Activated T-helper 1 cell treated with Interleukin-2 at 50 U/mL for 16 hours (primary cell): ENCODE results near the gene HSPA9.
"Not testable (repeated sequence)": the region's sequence is repeated elsewhere in the genome, so short reads cannot be mapped to it uniquely, and the experiment has no call there.

Experiments used
- DNase-seq: peaks from one replicate; pipeline ENCODE4 v3.0.0-alpha.2; 2020; ENCODE audit warnings: low read depth

HSPA9 gene

DNA sequence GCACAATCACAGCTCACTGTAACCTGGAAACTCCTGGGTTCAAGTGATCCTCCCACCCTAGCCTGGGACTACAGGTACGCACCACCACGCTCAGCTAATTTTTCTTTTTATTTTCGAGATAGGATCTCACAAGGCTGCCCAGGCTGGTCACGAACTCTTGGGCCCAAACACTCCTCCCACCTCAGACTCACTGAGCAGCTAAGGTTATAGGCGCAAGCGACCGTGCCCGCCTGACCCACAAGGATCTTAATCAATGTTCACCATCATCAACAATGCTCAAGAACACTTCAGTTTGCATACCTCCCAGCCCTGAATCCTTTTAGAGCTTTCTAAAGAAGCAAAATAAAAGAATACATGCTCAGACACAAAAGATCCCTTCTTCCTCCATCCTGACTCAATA, 45.4 kb downstream of the HSPA9 start:
- DNase-seq: no peak

DNA sequence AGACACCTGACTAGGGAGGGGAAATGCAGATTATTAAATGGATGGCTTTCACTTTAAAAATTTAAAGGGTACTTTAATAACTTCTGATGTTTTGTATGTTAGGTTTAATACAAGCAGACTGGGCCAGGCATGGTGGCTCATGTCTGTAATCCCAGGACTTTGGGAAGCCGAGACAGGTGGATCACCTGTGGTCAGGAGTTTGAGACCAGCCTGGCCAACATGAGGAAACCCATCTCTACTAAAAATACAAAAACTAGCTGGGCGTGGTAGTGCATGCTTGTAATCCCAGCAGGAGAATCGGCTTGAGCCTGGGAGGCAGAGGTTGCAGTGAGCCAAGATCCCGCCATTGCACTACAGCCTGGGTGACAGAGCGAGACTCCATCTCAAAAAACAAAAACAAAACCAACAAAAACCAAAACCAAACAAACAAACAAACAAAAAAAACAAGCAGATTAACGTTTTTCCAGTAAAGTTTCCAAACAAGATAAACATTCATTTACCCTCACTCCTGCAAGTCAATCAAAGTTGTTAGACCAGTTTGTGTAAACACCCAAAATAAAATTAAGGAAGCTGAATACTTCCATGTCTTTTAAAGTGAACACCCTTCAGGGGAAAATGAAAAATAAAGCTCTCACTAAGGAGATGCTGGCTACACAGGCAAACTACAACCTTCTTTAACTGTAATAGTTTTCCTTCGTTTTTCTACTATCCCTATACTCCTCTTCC, 46.3 kb downstream of the HSPA9 start:
- DNase-seq: no peak

DNA sequence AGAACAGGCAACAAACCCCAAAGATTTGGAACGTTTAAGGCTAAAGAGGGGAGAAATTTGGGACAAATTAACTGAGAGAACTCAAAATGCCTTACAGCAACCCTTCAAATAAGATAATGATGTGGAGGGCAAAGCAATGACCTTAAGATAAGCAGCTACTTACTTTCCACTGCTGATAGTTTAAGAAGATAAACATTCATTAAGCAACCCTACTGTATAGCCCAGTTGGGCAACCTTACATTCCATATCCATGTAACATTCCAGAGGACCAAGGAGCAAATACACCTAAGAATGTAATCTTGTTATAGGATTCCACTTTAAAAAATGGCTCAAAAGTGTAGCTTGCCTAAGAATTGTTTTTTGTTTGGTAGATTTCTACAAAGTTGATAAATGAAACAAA, 47.0 kb downstream of the HSPA9 start:
- DNase-seq: no peak

DNA sequence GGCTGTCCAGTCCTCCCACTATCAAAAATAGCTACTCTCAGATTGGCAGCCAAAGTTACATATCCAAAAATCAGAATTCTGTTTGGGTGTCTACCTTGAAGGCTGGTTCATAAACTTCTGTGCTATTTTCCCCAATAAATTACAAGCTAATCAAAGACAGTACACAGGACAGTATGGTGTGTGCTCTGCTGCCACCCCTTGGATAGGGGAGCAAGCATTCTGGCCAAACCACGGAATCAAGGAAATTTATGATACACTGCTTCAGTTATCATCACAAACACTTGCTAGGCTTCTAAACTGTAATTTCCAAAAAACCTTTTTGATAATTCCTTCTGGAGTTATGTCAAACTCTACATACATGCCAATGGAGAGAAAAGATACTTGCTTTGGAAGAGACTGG, 48.0 kb downstream of the HSPA9 start:
- no peak for DNase-seq

DNA sequence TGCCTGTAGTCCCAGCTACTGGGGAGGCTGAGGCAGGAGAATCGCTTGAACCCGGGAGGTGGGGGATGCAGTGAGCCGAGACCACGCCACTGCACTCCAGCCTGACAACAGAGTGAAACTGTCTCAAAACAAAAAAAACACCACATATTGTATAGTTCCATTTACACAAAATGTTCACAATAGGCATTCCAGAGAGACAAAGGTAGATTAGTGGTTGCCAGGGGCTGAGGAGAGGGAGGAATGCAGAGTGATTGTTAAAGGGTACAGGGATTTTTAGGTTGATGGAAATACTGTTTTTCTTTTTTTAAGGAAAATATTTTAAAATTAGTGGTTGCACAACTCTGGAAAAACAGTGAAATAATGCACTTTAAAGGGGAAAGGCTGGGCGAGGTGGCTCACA, 51.8 kb downstream of the HSPA9 start:
- no peak for DNase-seq

DNA sequence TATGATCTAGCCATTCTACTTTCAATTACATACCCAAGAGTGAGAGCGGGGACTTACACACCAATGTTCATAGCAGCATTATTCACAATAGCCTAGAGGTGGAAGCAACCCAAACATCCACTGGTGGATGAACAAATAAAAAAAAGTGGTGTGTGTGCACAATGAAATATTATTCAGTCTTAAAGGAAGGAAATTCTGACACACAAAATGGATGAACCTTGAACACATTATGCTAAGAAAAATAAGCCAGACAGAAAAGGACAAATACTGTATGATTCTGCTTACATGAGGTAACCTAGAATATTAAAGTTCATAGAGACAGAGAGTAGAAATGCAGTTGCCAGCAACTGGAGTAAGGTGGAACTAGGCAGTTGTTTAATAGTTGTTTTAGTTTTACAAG, 54.2 kb downstream of the HSPA9 start:
- DNase-seq: no peak

DNA sequence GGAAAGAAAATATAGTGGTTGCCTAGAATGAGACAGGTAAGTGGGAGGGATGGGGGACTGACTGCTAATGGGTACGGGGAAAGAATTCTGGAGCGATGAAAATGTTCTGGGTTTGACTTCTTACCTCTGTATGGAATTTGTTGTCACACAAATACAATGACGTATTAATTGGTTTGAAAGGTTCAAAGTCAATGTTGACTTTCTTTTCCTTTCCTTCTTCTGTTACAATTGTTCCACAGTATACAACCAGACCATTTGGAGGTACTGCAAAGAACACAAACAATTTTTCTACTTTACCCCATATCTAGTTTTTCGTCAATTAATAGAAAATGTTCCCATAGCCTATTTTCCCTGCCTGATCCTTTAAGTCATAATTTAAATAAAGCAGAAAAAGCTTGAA, 57.8 kb downstream of the HSPA9 start:
- no peak for DNase-seq

DNA sequence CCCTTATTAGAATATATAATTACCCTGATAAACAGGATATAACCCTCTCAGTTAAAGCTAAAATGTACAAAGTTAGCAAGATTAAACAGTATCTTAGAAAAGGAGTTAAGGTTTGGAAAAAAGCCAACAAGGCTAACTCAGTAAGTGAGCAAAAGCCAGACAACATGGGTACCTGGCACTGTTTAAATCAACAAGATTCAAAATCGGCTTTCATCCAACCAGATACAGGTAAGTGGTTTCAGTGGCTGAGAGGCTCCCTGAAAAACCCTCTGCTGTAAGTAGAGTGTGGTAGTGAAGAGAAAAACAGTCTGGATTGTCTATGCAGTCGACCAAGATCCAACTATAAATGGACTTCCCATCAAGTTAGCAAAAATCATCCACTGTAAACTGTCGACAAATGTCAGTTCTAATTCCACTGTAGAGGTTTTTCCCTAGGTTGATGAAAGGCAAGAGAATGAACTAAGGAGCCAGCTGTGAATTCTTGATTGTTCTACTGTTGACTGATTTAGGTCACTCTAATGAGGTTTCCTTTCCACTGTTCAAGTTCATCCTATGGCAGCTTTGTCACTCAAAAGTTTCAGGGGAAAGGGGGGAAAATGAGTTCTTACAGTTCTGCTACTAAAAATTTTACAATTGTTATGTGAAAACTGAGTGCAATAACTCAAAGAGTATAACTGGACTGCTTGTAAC, 59.5 kb downstream of the HSPA9 start:
- DNase-seq: no peak

DNA sequence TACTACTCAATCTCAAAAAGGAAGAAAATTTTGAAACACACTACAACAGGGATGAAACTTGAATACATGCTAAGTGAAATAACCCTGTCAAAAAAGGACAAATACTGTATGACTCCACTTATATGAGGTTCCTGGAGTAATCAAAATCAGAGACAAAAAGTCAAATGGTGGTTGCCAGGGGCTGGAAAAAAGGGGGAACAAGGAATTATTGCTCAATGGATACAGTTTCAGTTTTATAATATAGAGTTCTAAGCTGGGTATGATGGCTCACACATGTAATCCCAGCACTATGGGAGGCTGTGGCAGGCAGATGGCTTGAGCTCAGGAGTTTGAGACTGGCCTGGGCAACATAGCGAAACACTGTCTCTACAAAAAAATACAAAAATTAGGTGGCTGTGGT, 61.2 kb downstream of the HSPA9 start:
- DNase-seq: no peak

DNA sequence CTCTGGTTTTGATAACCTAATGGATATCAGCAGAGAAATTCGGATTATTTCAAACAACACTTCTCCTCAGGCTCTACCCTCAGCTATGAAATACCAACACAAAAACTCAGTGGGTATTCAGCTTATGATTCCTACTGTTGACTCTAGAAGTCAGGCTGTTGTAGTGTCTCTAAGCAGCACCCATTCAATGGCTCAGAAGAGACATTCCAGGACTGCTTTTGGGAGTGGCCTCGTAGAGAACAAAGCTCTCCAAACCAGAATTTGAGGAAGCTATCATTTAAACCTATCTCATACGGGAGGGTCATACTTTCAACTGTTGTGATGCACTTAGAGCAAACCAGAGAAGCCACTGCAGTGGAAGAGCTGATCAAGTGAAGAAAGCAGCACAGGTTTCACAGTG, 66.2 kb downstream of the HSPA9 start:
- DNase-seq: no peak

DNA sequence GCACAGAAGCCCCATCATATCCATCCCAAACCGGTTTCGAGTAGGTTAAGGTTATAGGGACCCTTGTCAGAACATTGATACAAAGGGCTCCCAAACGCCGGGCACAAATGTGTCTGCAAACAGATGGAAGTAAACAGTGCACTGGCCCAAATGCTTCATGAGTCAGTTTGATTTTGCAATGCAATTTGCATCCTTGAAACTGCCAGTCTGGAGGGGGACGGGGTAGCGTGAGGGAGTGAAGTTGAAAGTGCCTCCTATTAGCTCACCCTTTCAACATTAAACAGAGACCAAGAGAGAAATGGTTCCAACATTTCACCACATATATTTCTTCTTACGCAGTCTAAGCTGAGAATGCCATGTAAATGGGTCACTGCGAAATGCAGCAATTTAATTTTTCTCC, 67.7 kb downstream of the HSPA9 start:
- not testable (repeated sequence) for DNase-seq

DNA sequence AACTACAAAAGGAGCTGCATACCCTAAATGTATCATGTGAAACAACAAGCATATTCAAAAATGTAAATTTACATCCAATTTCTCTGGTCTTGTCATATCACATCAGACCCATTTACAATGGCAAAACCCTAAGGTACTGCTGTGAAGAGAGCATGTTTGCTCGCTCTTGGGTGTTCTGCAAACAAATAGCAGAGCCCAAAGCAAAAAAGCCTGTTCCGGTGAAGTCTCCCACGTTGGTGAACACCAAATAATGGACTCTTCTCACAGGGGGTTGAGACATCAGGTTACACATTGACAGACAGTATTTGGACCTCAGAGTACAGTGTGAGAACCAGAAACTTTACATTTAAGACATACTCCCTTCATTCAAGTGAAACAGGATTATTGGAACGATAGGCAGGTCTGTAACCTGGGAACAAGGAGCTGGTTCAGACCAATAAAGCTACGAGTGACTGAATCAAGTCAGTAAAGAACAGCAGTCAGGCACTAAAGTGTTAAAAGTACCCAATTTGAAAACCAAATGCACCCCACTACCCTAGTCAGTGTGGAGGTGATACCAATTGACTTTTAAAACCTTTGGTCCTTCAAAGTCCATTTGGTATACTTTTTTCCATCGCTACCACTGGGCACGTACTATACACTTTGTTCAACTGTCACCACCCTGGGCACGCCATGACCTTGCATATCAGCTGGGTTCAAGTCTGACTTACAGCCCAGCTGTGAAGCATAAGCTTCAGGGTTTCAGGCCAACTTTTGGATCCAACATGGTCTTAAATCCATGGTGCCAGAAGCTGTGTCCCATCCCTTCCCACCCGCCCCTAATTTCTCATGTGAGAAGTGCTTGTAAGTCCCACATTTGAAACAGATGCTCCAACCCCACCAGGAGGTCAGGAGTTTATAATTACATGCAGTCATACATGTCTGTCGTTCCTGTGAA, 68.6 kb downstream of the HSPA9 start:
- DNase-seq: no peak

DNA sequence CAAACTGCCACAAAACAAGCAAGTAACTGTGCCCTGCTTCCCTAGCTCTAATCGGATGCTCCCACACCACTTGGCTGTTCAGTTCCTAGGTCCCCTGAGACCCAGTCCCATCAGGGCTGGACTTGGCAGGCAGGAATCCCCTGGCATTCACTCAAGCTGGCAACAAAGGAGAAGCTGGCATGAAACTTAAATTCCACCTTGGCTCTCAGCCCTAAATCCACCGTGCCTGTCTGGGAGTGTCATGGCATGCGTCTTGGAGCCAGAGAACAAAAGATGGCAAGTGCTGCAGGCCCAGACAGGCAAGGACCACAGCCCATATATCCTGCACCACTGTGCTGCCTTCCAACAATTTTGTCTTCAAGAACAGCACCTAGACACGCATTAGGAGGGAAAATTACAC, 70.4 kb downstream of the HSPA9 start:
- DNase-seq: no peak
